Ammon's horn (tissue), 1 donor: ENCODE data around the gene ITIH5.
"Not testable (repeated sequence)": the region's sequence is repeated elsewhere in the genome, so short reads cannot be mapped to it uniquely, and the experiment has no call there.

Experiments used
- DNase-seq: peaks from one replicate; pipeline ENCODE4 v3.0.0-alpha.2; 2016; ENCODE audit warnings: low spot score

ITIH5 gene

DNA sequence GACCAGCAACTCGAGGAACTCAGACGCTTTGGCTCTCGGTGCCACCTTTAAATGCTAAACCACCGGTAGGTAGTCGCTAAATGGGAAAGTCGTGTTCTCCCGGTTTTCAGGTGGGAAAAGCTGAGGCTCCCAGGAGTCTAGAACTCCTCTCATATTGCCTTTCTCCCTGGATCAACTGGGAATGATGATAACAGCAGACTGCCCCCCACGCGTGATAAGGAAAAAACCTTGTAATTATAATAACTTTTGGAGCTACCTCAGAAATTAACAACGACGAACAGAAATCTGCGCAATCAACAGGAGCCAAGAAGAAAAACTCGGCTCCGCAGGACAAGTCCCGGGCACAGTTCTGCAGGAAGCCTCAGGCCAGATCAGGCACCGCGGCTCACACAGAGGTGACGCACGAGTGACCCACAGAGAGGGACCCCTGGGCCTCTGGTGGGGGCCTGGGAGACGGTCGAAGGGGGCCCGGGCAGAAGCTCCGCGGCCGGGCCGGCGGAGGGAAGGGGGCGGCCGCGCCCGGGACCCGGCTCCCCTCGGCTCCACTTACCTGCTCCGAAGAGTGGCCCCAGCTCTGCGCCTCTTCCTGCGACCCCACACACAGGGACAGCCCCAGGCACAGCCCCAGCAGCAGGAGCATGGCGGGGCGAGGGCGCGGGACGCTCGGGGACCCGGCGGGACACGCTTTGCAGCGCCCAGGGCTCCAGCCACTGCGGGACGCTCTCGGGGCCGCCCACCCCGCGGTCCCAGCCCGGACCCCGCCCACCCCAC lies at the start of gene ITIH5:
TSS of gene ITIH5 (minus strand) at position 714 of the 771 bp plus-strand sequence. CDS start at position 640, 74 bp downstream.
- no peak for DNase-seq

DNA sequence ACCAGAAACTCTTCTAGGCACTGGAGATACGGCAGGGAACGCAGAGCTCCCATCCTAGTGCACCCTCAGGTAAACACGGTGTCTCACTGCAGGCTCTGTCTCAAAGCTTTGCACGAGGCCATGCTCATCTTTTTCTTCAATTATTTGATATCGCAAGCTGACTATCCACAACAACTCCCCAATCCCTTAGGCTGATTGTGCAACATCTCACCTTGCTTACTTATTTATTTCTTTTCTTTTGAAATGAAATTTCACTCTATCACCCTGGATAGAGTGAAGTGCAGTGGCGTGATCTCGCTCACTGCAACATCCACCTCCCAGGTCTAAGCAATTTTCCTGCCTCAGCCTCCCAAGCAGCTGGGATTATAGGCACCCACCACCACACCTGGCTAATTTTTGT lies 48.7 kb upstream of the ITIH5 start:
- DNase-seq, result no peak

DNA sequence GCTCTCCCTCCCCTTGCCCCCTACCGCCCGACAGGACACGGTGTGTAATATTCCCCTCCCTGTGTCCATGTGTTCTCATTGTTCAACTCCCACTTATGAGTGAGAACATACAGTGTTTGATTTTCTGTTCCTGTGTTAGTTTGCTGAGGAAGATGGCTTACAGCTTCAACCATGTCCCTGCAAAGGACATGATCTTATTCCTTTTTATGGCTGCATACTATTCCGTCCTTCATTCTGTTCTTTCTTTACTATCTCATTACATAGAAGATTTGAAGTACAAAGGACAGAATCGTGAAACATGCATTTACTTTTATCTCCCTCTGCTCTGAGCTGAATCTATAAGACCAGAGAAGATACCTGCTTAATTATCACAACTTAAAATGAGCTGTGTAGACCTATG lies 44.3 kb upstream of the ITIH5 start:
- not testable (repeated sequence) for DNase-seq

DNA sequence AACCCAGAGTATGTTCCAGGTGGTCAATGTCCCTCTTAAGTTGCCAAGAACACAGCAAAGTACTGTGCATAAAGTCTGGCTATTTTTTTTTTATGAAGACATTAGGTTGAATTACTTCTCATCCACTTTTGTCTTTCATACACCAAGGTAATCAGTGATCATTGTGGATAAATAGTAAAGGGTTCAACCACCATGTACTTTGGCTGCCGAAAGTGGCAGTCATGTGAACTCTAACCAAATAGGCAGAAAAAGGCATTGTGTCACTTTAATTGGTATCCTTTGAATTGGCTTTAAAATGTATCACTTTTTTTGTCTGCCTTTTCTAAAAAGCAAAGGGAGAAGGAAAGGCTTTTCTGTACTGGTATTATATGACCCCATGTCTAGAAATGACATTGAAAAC lies 43.7 kb upstream of the ITIH5 start:
- no peak for DNase-seq

DNA sequence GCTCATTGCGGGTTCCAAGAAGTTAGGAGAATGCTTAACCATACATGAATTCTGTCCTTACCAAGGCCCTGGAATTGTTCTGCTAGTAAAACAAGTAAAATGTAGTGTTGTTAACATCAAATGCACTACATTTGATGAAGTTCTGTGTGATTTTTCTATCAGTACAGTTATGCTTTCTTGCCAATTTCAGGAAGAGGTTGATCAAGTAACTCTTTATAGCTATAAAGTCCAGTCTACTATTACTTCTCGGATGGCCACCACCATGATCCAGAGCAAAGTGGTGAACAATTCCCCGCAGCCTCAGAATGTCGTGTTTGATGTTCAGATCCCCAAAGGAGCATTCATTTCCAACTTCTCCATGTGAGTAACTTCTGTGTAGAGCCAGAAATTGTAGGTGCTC lies 42.1 kb upstream of the ITIH5 start:
- DNase-seq, result no peak

DNA sequence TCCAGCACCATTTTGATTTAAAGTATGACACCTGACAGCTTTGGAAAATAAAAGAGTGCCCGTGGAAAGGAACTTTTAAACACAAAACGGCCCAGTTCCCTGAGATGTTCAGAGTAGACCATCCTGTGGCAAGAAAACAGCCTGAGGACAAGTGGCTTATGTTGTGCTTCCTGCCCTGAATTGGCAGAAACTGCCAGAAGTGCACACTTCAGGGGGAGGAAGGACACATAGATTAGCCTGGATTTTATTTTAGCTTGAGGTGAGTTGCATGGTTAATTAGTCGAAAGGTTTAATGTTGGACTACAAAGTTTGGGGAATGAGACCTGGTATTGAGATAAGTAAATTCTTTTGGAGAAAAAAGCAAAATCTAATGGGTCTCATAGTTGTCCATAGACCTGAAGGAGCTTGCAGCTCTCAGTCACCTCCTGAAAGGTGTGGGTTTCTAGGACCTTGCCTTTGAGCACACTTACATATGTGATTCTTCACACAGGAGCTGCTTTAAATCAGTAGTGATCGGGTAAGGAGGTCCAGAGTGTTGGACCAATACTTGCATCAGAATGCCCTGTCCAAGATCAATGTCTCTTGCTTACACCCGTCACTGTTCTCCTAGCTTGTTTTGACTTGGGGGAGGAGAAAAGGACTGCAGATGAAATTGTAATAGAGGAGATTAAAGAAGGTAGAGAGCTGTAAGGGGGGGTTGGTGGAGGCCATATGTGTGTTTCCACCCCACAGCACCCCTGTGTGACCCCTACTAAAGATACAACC lies 41.3 kb upstream of the ITIH5 start:
- DNase-seq, result no peak

DNA sequence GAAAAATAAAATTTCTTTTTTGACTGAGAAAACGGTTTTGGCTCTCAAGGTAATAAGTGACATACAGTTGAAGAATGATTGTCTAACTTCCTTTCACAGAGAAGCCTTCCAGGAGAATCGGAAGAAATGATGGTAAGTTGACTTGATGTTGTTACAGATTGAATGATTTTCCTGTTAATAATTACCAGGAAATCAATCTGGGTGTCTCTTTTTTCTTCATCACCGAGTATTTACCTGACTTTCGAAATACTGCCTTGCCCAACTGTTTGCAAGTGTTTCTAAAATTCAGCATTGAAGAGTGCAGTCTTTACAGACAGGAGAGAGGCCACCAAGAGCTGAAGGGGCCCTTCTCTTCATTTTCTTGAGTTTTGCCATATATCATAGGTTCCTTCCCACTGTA lies 40.3 kb upstream of the ITIH5 start:
- DNase-seq, result no peak

DNA sequence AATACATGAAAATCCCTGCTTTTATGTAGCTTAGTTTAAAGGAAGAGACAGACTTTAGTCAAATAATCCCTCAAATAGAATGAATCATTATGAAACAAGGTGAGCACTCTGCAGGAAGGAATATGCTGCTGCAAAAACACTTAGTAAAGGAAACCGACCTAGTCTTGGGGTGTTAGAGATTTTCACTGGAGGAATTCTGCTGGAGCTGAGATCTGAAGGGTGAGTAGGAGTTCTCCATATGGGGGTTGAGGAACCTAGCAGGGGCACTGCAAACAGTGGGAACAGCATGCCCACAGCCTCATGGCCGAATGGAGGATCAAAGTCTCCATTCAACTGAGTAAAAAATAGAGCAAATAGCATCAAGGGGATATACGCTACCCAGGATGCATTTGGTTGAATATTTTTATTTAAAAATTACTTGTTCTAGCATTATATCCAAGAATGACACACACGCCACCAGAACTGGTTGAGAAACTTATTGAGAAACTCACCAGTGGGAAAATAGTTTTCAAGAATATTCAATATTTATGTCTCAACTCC lies 39.8 kb upstream of the ITIH5 start:
- DNase-seq, result no peak

DNA sequence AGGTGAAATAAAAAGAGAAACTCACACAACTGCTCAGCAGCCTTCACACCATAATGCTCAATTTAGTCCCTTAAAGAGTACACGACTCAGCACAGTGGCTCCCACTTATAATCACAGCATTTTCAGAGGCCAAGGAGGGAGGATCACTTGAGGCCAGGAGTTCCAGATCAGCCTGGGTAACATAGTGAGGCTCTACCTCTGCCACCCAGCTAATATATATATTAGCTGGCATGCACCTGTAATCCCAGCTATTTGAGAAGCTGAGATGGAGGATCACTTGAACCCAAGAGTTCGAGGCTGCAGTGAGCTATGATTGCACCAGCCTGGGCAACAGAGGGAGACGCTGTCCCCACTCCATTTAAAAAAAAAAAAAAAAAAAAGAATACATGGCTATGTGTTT lies 38.6 kb upstream of the ITIH5 start:
- DNase-seq, result no peak

DNA sequence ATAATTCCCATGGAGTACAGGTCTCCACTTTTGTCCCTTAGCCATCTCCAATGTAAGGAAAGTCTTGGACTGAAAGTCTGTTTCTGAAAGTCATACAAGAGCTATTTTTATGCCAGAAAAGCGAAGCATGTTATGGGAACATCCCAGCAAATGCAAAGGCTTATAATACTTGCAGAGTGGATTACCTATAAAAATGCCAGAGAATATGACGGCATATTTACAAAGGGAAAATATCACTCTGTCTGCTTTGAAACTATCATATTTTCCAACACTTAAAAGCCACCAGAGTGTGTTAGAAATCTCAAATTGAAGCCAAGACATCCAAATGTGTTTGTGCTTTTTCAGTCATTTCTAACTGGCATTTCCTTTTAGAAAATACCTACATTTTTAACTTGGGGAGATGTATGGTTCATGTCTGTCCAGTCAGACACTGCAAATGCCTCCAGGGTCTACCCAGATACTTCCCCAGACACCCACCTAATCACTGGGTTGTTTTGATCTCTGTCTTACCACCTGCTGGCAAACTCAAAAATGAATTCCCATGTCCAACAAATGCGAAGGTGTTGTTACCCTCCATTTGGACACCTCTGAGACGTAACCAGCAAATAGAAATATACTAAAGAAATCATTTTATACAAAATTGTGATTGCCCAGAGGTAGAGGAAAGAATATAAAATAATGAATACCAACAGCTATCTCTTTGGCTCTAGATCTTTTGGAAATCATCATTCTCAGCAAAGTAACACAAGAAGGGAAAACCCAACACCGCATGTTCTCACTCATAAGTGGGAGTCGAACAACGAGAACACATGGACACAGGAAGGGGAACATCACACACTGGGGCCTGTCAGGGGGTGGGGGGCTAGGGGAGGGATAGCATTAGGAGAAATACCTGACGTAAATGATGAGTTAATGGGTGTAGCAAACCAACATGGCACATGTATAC lies 37.6 kb upstream of the ITIH5 start:
- DNase-seq, result no peak

DNA sequence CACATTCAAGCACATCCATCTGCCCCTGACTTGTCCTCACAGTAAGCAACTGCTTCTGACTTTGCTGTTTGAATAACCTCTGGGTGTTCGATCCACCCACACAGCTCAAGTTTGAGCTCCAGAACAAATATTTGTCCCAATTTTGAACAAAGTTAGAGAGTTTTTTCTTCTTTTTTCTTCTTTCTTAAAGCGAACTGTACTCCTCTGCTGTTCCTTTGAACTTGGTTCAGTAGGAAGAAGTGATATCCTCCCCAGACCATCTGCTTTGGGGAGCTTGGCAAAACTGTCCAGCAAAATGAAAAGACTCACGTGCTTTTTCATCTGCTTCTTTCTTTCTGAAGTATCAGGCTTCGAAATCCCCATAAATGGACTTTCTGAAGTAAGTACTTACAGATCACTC lies 36.4 kb upstream of the ITIH5 start, which contains the start of gene ITIH2:
TSS of gene ITIH2 (plus strand) at position 177 of the 400 bp plus-strand sequence. CDS start at position 296, 119 bp downstream.
- no peak for DNase-seq

DNA sequence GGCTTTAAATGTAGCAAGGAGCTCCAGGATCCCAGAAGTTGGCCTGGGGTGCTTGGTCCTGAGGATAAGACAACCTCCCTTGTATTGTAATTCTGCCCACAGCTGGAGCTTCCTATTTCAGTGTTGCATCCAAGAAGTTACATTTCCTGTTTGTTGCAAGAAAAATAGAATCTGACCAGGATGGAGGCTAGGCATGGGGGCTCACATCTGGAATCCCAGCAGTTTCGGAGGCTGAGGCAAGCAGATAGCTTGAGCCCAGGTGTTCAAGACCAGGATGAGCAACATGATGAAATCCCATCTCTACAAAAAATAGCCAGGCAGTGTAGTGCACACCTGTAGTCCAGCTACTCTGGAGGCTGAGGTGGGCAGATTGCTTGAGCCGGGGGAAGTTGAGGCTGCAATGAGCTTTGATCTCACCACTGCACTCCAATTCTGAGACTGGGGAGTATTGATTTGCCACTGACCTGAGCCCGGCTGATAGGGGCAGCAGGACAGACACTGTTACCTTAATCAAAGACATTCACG lies 35.6 kb upstream of the ITIH5 start:
- no peak for DNase-seq

DNA sequence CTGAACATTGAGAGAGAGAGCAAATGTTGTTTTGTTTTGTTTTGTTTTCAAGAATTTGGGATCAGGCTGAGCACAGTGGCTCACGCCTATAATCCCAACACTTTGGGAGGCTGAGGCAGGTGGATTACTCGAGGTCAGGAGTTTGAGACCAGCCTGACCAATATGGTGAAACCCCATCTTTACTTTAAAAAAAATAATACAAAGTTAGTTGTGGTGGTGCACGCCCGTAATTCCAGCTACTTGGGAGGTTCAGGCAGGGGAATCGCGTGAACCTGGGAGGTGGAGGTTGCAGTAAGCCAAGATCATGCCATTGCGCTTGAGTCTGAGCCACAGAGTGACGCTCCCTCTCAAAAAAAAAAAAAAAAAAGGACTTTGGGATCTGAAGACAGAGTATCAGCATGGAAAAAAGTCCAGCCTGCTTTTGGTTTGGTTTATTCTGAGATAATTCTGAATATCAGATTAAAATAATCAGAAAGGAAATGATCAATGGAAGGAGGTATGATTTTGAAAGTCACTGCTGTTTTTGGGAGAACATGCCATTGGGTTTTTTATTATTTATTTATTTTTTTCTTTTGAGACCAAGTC lies 34.5 kb upstream of the ITIH5 start:
- DNase-seq, result no peak

DNA sequence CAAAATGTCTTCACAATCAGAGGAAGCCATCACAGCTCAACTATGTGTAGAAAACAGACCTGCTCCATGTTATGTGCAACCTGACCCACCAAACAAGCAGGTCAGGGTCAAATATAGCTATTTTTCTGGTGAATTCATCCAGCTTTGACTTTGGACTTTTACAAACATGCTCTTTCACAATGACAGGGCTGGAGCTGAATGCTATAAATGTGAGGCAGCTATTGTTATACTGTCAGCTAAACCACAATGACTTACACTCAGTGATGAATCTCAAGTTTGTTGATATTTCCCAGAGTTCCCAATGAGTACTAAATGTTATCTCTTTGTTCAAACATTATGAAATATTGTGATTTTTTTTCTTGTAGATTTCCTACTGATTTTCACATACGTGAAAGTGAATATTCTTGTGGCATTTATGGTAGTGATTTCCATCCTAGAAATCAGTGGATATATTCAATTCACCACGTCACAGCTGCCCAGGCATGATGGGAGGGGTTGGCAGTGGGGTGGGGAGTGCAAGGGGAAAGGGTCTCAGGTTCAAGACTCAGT lies 33.9 kb upstream of the ITIH5 start:
- no peak for DNase-seq

DNA sequence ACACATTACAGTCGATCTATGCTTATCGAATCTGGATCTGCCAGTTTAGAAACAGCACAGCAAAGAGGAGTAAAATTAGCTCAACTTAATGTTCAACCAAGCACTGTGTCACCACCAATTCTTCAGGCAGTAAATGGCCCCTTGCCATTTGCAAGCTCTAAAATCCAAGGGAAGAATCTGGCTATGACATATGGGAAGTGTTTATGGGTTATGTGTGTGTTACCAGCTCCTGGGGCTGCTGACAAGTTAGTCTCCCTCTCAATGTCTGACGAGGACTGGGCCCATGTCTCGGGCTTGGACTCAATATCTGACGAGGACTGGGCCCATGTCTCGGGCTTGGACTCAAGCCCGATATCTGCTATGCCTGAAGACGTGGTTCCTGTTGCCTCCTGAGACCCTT lies 30.7 kb upstream of the ITIH5 start:
- no peak for DNase-seq

DNA sequence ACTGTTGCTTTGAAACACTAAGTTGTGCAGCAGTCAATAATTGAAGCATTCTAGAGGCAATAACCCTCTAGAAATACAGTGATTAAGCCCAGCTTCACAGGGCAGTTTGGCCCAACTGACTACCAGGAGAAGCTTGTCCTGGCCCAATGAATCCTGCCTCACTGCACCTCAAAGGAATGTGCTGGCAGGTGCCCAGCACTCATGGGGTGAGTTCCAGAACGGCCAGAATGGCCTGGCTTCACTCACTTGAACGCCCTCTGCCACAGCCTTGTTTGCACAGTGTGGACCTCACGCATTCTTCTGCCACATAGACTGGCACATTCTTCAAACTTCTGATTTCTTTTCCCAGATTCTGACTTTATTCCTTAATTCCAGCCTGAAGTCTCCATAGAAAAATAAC lies 29.8 kb upstream of the ITIH5 start:
- DNase-seq, result peak; percentile 25

DNA sequence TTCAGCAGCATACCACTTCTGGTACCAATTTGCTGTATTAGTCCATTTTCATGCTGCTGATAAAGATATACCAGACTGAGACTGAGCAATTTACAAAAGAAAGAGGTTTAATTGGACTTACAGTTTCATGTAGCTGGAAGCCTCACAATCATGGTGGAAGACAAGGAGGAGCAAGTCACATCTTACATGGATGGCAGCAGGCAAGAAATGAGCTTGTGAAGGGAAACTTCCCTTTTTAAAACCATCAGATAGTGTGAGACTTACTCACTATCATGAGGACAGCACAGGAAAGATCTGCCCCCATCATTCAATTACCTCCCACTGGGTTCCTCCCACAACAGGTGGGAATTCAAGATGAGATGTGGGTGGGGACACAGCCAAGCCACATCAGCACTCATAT lies 26.4 kb upstream of the ITIH5 start:
- DNase-seq, result not testable (repeated sequence)

DNA sequence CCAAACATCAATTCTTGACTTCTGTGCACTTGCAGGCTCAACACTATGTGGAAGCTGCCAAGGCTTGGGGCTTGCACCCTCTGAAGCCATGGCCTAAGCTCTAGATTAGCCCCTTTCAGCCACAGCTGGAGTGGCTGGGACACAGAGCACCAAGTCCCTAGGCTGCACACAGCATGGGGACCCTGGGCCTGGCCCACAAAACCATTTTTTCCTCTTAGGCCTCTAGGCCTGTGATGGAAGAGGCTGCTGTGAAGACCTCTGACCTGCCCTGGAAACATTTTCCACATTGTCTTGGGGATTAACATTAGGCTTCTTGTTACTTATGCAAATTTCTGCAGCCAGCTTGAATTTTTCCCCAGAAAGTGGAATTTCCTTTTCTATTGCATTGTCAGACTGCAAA lies 25.6 kb upstream of the ITIH5 start:
- not testable (repeated sequence) for DNase-seq

DNA sequence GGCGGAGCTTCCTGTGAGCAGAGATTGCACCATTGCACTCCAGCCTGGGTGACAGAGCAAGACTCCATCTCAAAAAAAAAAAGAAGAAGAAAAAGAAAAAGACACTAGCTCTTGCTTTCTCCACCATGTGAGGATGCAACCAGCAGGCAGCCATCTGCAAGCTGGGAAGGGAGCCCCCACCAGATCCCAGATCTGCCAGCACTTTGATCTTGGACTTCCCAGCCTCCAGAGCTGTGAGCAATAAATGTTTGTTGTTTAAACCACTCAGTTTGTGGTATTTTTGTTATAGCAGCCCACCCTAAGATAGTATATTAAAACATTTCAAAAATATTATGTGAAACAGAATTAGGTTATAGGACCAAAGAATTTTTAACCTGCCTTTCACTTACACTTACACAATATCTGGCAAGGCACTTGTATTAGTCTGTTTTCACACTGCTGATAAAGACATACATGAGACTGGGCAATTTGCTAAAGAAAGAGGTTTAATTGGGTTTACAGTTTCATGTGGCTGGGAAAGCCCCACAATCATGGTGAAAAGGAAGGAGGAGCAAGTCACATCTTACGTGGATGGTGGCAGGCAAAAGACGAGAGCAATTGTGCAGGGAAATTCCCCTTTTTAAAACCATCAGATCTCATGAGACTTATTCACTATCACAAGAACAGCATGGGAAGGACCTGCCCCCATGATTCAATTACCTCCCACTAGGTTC lies 24.3 kb upstream of the ITIH5 start:
- not testable (repeated sequence) for DNase-seq

DNA sequence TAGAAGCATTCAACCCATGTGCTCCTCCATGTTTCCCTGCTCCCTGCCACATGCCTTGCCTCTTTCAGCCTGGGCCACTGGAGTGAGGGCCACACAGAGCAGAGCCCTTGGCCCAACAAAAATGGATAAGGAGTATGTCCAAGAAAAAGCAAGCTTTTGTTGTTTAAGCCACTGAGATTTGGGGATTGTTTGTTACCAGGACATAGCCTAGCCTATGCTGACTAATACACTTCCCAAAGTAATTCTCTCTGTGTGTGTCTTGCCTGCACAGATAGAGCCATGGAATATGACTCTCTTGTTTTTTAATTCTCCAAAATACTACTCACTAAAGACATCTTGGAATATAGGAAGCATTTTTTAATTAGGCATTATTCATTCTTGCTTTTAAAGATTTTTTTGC lies 22.8 kb upstream of the ITIH5 start:
- no peak for DNase-seq
